ENCODE results near the gene IRAK1. TPM values are rescaled to one million over a fixed set of nuclear protein-coding genes. Genes with fewer than 3 reads are reported as not detected.
"Not testable (repeated sequence)": the region's sequence is repeated elsewhere in the genome, so short reads cannot be mapped to it uniquely, and the experiment has no call there.

IRAK1 gene
- total and polyA plus RNA-seq, 2 of the 13 experiments (the other 11 are each of a cell fraction or from before 2014, with no cell fraction given): 57.7 to 77.3 TPM

DNA sequence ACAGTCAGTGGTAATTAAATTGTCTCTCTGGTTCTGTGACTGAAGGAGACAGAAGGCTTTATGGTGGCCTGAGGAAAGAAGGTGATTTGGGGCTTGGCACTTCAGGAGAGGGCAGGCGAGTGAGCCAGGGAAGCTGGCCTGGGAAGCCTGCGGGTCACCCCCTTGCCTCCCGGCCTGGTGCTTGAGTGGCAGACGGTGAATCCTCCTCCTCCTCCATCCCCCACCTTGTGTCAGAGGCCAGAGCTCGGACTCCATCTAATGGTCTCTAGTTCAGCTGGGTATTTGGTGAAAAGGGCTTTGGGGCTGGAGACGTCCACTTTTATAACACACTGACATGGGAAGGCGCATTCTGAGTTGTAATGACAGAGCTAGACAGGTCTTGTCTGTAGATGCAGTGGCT, 38.5 kb downstream of the IRAK1 start:
- intact Hi-C loops (cut with micrococcal nuclease; ENCODE audit: unreplicated experiment): no loop called here
- Histone ChIP-seq H3K4me2 (ENCODE audit: low read depth, low read length) (no peak overlapping the region), H3K36me3 (replicated peaks in 1 of 2; ENCODE audit: control insufficient read depth in 1 of 2, insufficient read depth in 2 of 2, low read length in 2 of 2) (no peaks in the 10 kb centered on the region), H4K20me1 (ENCODE audit: insufficient read depth, low read length) (no peaks in the 10 kb centered on the region), H3K4me3 (replicated peaks in 1 of 3; ENCODE audit: insufficient read depth in 1 of 3, low read depth in 2 of 3, low read length in 3 of 3) (no peak overlapping the region), H3K27me3 (ENCODE audit: control insufficient read depth in 1 of 2, insufficient read depth in 2 of 2, low read length in 2 of 2) (no peaks in the 10 kb centered on the region), H3K9me3 (ENCODE audit: low read length) (no peaks in the 10 kb centered on the region), H3K27ac (ENCODE audit: extremely low read length, insufficient read depth, low read length) (no peak overlapping the region), H3K4me1 (ENCODE audit: insufficient read depth, low read length) (peaks cover 14% of the 10 kb centered on the region), H3K9ac (ENCODE audit: insufficient read depth, low read depth, low read length) (no peak overlapping the region), H3K79me2 (ENCODE audit: insufficient read depth, low read length) (no peaks in the 10 kb centered on the region), H2AFZ (ENCODE audit: low read length) (no peak overlapping the region)
- no TSS peak for BruUV-seq (replicated peaks)
- ChIA-PET CTCF (ENCODE audit: low intra/inter-chr PET ratio, low total read pairs) (no interaction called here), POLR2A (no interaction called here)
- in situ Hi-C loops (cut with HindIII; ENCODE audit: extremely low pct_ligation_motif_present, low pct_unique_long_range_greater_than_20kb): no loop called here
- no peak for ATAC-seq
- no peak for DNase-seq (ENCODE audit: low spot score)
- no peak for FAIRE-seq
- TF ChIP-seq SIX1 (CRISPR knock-in tag; IDR thresholded peaks at IDR 0.05; ENCODE audit: borderline replicate concordance): no peak
- TF ChIP-seq NFE2 (CRISPR knock-in tag; IDR thresholded peaks at IDR 0.05): no peak
- TF ChIP-seq PHF20 (CRISPR knock-in tag; IDR thresholded peaks at IDR 0.05): no peak
- TF ChIP-seq, protein P1, sequence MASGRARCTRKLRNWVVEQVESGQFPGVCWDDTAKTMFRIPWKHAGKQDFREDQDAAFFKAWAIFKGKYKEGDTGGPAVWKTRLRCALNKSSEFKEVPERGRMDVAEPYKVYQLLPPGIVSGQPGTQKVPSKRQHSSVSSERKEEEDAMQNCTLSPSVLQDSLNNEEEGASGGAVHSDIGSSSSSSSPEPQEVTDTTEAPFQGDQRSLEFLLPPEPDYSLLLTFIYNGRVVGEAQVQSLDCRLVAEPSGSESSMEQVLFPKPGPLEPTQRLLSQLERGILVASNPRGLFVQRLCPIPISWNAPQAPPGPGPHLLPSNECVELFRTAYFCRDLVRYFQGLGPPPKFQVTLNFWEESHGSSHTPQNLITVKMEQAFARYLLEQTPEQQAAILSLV (CRISPR knock-in tag; IDR thresholded peaks at IDR 0.05; ENCODE audit: borderline replicate concordance): no peak
- TF ChIP-seq, protein P2, sequence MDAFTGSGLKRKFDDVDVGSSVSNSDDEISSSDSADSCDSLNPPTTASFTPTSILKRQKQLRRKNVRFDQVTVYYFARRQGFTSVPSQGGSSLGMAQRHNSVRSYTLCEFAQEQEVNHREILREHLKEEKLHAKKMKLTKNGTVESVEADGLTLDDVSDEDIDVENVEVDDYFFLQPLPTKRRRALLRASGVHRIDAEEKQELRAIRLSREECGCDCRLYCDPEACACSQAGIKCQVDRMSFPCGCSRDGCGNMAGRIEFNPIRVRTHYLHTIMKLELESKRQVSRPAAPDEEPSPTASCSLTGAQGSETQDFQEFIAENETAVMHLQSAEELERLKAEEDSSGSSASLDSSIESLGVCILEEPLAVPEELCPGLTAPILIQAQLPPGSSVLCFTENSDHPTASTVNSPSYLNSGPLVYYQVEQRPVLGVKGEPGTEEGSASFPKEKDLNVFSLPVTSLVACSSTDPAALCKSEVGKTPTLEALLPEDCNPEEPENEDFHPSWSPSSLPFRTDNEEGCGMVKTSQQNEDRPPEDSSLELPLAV (CRISPR knock-in tag; conservative IDR thresholded peaks at IDR 0.05; ENCODE audit: low read depth): no peak
- no peak for TF ChIP-seq PAF1 (CRISPR knock-in tag; IDR thresholded peaks at IDR 0.05)
- TF ChIP-seq, protein P3, sequence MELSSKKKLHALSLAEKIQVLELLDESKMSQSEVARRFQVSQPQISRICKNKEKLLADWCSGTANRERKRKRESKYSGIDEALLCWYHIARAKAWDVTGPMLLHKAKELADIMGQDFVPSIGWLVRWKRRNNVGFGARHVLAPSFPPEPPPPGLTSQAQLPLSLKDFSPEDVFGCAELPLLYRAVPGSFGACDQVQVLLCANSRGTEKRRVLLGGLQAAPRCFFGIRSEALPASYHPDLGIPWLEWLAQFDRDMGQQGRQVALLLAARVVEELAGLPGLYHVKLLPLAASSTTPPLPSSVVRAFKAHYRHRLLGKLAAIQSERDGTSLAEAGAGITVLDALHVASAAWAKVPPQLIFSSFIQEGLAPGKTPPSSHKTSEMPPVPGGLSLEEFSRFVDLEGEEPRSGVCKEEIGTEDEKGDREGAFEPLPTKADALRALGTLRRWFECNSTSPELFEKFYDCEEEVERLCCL (CRISPR knock-in tag; IDR thresholded peaks at IDR 0.05; ENCODE audit: borderline replicate concordance): no peak
- TF ChIP-seq, protein P4, sequence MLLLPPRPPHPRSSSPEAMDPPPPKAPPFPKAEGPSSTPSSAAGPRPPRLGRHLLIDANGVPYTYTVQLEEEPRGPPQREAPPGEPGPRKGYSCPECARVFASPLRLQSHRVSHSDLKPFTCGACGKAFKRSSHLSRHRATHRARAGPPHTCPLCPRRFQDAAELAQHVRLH (CRISPR knock-in tag; IDR thresholded peaks at IDR 0.05; ENCODE audit: borderline replicate concordance, low read depth): no peak
- 100% methylated on average over 2 of the region's 7 CpGs for WGBS (ENCODE audit: low lambda C conversion rate)

DNA sequence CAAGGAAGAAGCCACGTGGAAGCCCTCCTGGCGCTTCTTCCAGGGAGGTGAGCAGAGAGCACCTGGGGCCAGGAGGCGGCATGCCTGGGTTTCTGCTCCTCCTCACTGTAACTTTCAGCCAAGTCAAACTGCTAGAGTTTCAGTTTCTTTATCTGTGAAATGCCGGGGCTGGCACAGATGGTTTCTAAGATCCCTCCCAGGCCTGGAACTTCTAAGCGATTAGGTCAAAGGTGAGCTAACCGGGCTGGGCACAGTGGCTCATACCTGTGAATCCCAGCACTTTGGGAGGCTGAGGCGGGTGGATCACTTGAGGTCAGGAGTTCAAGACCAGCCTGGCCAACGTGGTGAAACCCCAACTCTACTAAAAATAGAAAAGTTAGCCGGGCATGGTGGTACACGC, 39.3 kb downstream of the IRAK1 start:
- DNase-seq (ENCODE audit: low spot score); POLR2A ChIA-PET; in situ Hi-C loops (cut with HindIII; ENCODE audit: extremely low pct_ligation_motif_present, low pct_unique_long_range_greater_than_20kb); H3K9me3 ChIP-seq (ENCODE audit: low read length); BruUV-seq (replicated peaks); H2AFZ ChIP-seq (ENCODE audit: low read length); H3K79me2 ChIP-seq (ENCODE audit: insufficient read depth, low read length); H3K9ac ChIP-seq (ENCODE audit: insufficient read depth, low read depth, low read length); H3K4me2 ChIP-seq (ENCODE audit: low read depth, low read length); ATAC-seq; H4K20me1 ChIP-seq (ENCODE audit: insufficient read depth, low read length); H3K36me3 ChIP-seq (replicated peaks in 1 of 2; ENCODE audit: control insufficient read depth in 1 of 2, insufficient read depth in 2 of 2, low read length in 2 of 2); CTCF ChIA-PET (ENCODE audit: low intra/inter-chr PET ratio, low total read pairs); H3K27me3 ChIP-seq (ENCODE audit: control insufficient read depth in 1 of 2, insufficient read depth in 2 of 2, low read length in 2 of 2); intact Hi-C loops (cut with micrococcal nuclease; ENCODE audit: unreplicated experiment); H3K4me3 ChIP-seq (replicated peaks in 1 of 3; ENCODE audit: insufficient read depth in 1 of 3, low read depth in 2 of 3, low read length in 3 of 3); H3K27ac ChIP-seq (ENCODE audit: extremely low read length, insufficient read depth, low read length): not testable (repeated sequence)
- 70% methylated on average over 3 of the region's 10 CpGs for WGBS (ENCODE audit: low lambda C conversion rate)
- H3K4me1 ChIP-seq (ENCODE audit: insufficient read depth, low read length): peaks cover 12% of the 10 kb centered on the region
- peak; percentile 88 for FAIRE-seq

Measured in HepG2 (cell line).